ENCODE results near the gene SLC6A18.

SLC6A18 gene

GRCh38 chr5:1199649-1200494 lies 25.3 kb upstream of the SLC6A18 start:
- no peak overlapping the region for H3K9ac ChIP-seq (ENCODE audit: insufficient read length)
- H3K36me3 ChIP-seq (ENCODE audit: insufficient read depth, low read length): no peaks in the 10 kb centered on the region
- H3K27ac ChIP-seq: no peak overlapping the region
- TF ChIP-seq EZH2 (IDR thresholded peaks at IDR 0.05): no peak
- H3K9me3 ChIP-seq (ENCODE audit: low read depth, low read length): no peaks in the 10 kb centered on the region
- H3K4me3 ChIP-seq: no peak overlapping the region
- DNase-seq (ENCODE audit: low read depth, low spot score): no peak

- no peak for DNase-seq (ENCODE audit: low read depth, low spot score)
- TF ChIP-seq FOXP2 (optimal IDR thresholded peaks at IDR 0.05; ENCODE audit: control extremely low read depth, extremely low read length, insufficient read depth) (no peak), POLR2AphosphoS5 (IDR thresholded peaks at IDR 0.05; ENCODE audit: borderline replicate concordance, low read depth, low read length) (no peak), EZH2 (IDR thresholded peaks at IDR 0.05) (no peak)
Observed at GRCh38 chr5:1200495-1201326, 24.5 kb upstream of the SLC6A18 start.

GRCh38 chr5:1201327-1202025 lies 23.7 kb upstream of the SLC6A18 start, which contains the start of gene SLC6A19:
SLC6A19 (plus strand) TSS chr5:1201595; CDS start chr5:1201651, 56 bp downstream.
- TF ChIP-seq EZH2 (IDR thresholded peaks at IDR 0.05) (no peak), FOXP2 (optimal IDR thresholded peaks at IDR 0.05; ENCODE audit: control extremely low read depth, extremely low read length, insufficient read depth) (no peak), POLR2AphosphoS5 (IDR thresholded peaks at IDR 0.05; ENCODE audit: borderline replicate concordance, low read depth, low read length) (no peak)
- Histone ChIP-seq H3K27ac (no peak within 1 kb of the TSS), H3K9ac (ENCODE audit: insufficient read length) (no peak within 1 kb of the TSS), H3K9me3 (ENCODE audit: low read depth, low read length) (no peaks in the 10 kb centered on the region), H3K36me3 (ENCODE audit: insufficient read depth, low read length) (no peaks in the 10 kb centered on the region), H3K4me3 (no peak within 1 kb of the TSS)
- no peak for DNase-seq (ENCODE audit: low read depth, low spot score)

More at GRCh38 chr5:1200495-1201326, 24.5 kb upstream of the SLC6A18 start:
- no peak overlapping the region for H3K9ac ChIP-seq (ENCODE audit: insufficient read length)
- H3K36me3 ChIP-seq (ENCODE audit: insufficient read depth, low read length): no peaks in the 10 kb centered on the region
- H3K4me3 ChIP-seq: no peak overlapping the region
- H3K9me3 ChIP-seq (ENCODE audit: low read depth, low read length): no peaks in the 10 kb centered on the region
- H3K27ac ChIP-seq: no peak overlapping the region

- Histone ChIP-seq H3K36me3 (ENCODE audit: insufficient read depth, low read length) (no peaks in the 10 kb centered on the region), H3K4me3 (no peak overlapping the region), H3K9me3 (ENCODE audit: low read depth, low read length) (no peaks in the 10 kb centered on the region), H3K27ac (no peak overlapping the region), H3K9ac (ENCODE audit: insufficient read length) (no peak overlapping the region)
- TF ChIP-seq EZH2 (IDR thresholded peaks at IDR 0.05) (no peak), FOXP2 (optimal IDR thresholded peaks at IDR 0.05; ENCODE audit: control extremely low read depth, extremely low read length, insufficient read depth) (no peak), POLR2AphosphoS5 (IDR thresholded peaks at IDR 0.05; ENCODE audit: borderline replicate concordance, low read depth, low read length) (no peak)
- no peak for DNase-seq (ENCODE audit: low read depth, low spot score)
Observed at GRCh38 chr5:1202026-1202797, 23.0 kb upstream of the SLC6A18 start.

- no peak for TF ChIP-seq POLR2AphosphoS5 (IDR thresholded peaks at IDR 0.05; ENCODE audit: borderline replicate concordance, low read depth, low read length)
- no peak for TF ChIP-seq FOXP2 (optimal IDR thresholded peaks at IDR 0.05; ENCODE audit: control extremely low read depth, extremely low read length, insufficient read depth)
- TF ChIP-seq EZH2 (IDR thresholded peaks at IDR 0.05): no peak
- H3K27ac ChIP-seq: no peak overlapping the region
Observed at GRCh38 chr5:1202798-1203185, 22.4 kb upstream of the SLC6A18 start.

GRCh38 chr5:1203311-1203967 lies 21.7 kb upstream of the SLC6A18 start:
- TF ChIP-seq FOXP2 (optimal IDR thresholded peaks at IDR 0.05; ENCODE audit: control extremely low read depth, extremely low read length, insufficient read depth) (no peak), POLR2AphosphoS5 (IDR thresholded peaks at IDR 0.05; ENCODE audit: borderline replicate concordance, low read depth, low read length) (no peak), EZH2 (IDR thresholded peaks at IDR 0.05) (no peak)
- Histone ChIP-seq H3K27ac (no peak overlapping the region), H3K4me3 (no peak overlapping the region), H3K9me3 (ENCODE audit: low read depth, low read length) (no peaks in the 10 kb centered on the region), H3K36me3 (ENCODE audit: insufficient read depth, low read length) (no peaks in the 10 kb centered on the region), H3K9ac (ENCODE audit: insufficient read length) (no peak overlapping the region)
- DNase-seq (ENCODE audit: low read depth, low spot score): no peak

More at GRCh38 chr5:1202798-1203185, 22.4 kb upstream of the SLC6A18 start:
- Histone ChIP-seq H3K36me3 (ENCODE audit: insufficient read depth, low read length) (no peaks in the 10 kb centered on the region), H3K9ac (ENCODE audit: insufficient read length) (no peak overlapping the region), H3K9me3 (ENCODE audit: low read depth, low read length) (no peaks in the 10 kb centered on the region), H3K4me3 (no peak overlapping the region)
- DNase-seq (ENCODE audit: low read depth, low spot score): no peak

DNA sequence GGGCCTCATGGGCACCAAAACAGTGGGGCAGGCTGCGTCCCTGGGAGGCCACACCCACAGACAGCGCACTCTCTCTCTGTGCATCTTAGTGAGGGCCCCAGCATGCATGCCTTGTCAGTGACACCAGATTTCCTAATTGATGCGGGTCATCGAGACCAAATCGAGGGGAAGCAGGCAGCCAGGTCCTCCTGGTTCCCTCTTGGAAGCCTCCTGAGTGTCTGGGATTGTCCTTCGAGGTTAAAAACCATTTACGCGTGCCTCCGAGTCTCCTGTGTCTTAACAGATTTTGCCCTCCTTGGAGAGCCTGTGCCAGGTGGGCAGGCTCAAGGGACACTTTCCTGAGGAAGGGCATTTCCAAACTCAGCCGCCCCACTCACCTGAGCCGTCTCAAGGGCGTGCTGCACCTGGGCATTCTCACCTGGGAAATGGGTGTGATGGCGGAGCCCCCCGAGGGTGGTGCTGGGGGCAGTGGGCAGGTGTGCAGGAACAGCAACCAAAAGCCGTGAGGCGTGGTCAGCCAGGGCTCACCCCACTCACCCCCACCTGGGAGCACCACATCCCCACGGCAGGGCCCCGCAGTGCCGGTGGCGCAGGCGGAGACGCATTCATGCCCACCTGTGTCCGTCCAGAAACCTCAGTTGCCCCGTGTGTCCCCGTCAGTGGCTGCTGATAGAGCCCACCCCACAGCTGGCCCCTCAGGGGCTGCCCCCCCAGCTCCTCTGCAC lies 21.1 kb upstream of the SLC6A18 start:
- no peak for TF ChIP-seq EZH2 (IDR thresholded peaks at IDR 0.05)
- no peak for TF ChIP-seq FOXP2 (optimal IDR thresholded peaks at IDR 0.05; ENCODE audit: control extremely low read depth, extremely low read length, insufficient read depth)
- no peak for TF ChIP-seq POLR2AphosphoS5 (IDR thresholded peaks at IDR 0.05; ENCODE audit: borderline replicate concordance, low read depth, low read length)
- no peaks in the 10 kb centered on the region for H3K9me3 ChIP-seq (ENCODE audit: low read depth, low read length)
- no peak for DNase-seq (ENCODE audit: low read depth, low spot score)
- H3K9ac ChIP-seq (ENCODE audit: insufficient read length): no peak overlapping the region
- no peaks in the 10 kb centered on the region for H3K36me3 ChIP-seq (ENCODE audit: insufficient read depth, low read length)
- H3K4me3 ChIP-seq: no peak overlapping the region
- H3K27ac ChIP-seq: no peak overlapping the region

All from SK-N-MC (cell line).